ENCODE results near the gene DIPK1C.

DIPK1C gene

DNA sequence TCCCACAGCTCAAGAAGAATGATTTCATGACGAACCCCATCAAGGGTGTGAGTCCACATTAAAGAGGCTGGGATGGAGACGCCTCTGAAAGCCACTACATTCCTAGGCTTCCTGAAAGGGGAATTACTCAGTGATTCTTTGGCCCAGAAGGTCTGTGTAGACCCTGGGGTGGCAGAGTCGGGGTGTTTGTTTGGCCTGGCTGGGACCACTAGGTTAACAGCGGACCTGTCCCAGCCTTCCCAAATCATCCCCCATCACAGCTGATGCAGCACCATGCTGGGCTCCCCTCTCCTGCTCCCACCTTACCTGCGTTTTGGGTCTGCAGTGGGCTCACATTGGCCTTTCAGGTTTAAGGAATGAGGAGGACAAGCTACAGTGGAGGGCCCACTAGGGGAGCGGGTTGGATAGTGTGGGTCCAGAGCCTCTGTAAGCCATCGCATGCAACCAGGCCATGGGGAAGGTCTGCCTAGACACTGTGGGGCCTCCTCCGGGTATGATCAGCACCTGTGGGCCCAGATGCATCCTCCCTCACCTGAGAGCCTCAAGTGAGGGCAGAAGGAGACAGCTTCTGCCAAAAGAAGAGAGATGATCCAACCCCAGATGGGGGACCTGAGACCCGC lies 16.2 kb downstream of the DIPK1C start:
- DNase-seq (ENCODE audit: low read depth in 1 of 2, low spot score in 1 of 2) = no peak
- in situ Hi-C loops (cut with HindIII; ENCODE audit: low pct_unique_long_range_greater_than_20kb, low sequenced_read_pairs) = no loop called here
- TF ChIP-seq JUND (IDR thresholded peaks at IDR 0.05; ENCODE audit: low read depth) = no peak

DNA sequence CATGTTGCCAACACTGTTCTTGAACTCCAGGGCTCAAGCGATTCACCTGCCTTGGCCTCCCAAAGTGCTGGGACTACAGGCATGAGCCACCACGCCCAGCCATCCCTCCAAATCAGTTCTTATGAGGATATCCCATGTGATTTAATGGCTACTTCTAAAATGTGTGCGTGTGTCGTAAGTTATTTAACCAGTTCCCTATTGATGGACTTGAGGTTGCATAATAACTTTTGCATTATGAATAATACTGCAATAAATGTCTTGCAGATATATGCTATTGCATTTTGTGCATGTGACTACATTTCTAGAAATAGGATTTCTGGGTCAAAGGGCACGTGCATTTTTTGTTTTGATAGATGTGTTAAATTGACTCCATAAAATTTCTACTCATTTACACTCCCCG lies 19.0 kb downstream of the DIPK1C start:
- TF ChIP-seq JUND (IDR thresholded peaks at IDR 0.05; ENCODE audit: low read depth) = no peak
- in situ Hi-C loops (cut with HindIII; ENCODE audit: low pct_unique_long_range_greater_than_20kb, low sequenced_read_pairs) = no loop called here
- no peak for DNase-seq (ENCODE audit: low read depth in 1 of 2, low spot score in 1 of 2)

DNA sequence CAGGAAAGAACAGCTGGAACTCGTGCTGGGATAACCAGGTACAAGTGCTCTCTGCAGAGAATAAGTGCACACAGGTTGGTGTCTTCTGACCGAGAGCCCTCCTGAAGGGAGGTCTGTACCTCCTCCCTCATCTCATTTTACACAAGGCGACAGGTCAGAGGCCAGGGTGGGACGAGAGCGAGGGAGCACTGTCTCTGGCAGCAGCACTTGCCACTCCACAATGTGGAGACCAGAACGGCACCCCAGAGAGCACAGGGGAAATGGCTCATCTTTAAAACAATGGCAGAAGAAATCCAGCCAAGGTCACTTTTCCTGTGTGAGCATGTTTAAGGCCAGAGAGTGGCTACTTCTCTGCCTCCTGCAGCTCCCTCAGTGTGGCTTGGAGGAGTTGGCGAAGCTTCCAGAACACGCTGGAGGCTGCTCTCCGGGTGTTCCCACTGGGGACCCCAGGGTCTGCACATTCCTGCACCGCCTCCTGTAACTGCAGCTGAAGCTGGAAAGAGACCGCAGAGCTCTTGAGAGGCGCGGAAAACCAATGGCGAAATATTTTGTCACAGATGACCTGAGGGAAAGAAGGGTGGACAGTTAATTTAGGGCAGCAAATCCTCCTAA lies 20.8 kb downstream of the DIPK1C start:
- DNase-seq (ENCODE audit: low read depth in 1 of 2, low spot score in 1 of 2) = no peak
- in situ Hi-C loops (cut with HindIII; ENCODE audit: low pct_unique_long_range_greater_than_20kb, low sequenced_read_pairs) = no loop called here
- no peak for TF ChIP-seq JUND (IDR thresholded peaks at IDR 0.05; ENCODE audit: low read depth)

DNA sequence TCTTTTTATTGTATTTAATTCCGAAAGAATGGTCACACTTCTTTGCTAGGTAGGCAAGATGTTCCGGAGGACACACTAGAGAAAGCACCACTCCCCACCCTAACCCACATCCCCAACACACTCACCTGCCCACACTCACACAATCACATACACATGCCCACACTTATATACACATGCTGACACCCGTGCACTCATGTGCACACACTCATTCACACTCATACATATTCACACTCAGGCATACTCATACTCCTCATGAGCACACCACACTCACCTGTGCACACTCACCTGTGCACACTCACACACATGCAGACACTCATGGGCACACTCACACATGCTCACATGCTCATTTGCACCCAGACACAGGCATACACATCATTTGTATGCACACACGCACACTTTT lies 21.4 kb downstream of the DIPK1C start:
- in situ Hi-C loops (cut with HindIII; ENCODE audit: low pct_unique_long_range_greater_than_20kb, low sequenced_read_pairs) = no loop called here
- DNase-seq (ENCODE audit: low read depth in 1 of 2, low spot score in 1 of 2) = no peak
- no peak for TF ChIP-seq JUND (IDR thresholded peaks at IDR 0.05; ENCODE audit: low read depth)

DNA sequence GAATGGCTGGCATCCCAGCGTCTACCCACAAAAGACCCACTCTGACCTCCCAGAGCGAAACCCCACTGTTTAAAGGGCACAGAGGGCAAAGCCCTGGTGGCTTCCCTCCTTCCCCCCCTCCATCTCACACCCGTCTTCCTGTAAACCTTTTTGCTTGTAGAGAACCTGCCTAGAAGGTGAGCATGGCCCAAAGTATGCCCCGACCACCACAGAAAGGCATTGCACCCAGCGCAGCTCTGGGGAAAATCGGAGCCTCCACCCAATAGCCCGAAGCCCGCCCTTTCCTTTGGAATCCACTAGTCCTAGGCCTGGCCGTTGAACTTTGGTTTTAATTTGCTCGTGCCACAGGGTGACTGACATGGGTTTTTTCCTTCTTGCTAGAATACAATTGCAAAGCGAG lies 22.6 kb downstream of the DIPK1C start:
- in situ Hi-C loops (cut with HindIII; ENCODE audit: low pct_unique_long_range_greater_than_20kb, low sequenced_read_pairs) = no loop called here
- no peak for TF ChIP-seq JUND (IDR thresholded peaks at IDR 0.05; ENCODE audit: low read depth)
- no peak for DNase-seq (ENCODE audit: low read depth in 1 of 2, low spot score in 1 of 2)

DNA sequence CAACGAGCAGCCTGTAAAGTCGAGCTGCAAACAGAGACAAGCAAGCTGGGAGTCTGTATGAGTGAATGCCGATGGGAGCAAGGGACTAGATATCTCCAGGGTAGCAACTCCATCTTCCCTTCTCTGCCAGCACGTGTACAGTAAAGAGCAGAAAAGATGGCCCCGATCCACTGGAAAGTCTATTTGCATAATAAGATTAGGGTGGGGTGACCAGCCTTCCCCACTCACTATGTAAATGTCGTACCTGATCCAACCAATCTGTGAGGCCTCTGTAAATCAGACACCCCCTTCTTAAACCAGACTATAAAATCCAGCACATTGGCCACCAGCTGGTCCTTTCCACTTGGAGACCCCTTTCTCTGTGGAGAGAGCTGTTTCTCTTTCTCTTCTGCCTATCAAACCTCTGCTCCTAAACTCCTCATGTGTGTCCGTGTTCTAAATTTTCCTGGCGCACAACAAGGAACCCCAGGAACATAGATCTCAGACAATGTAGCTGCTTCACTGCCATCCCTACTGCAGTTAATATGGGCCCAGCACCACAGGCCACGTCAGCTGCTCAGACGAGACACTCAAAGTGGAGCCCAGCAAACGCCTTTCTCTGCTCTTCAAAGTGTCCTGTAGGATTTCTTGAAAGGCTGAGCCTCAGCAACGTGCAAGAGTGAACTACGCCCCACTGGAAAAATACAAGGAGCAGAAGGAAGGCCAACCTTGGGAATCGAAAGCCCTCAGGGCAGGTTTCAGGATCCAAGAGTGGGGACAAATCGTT lies 26.1 kb downstream of the DIPK1C start:
- in situ Hi-C loops (cut with HindIII; ENCODE audit: low pct_unique_long_range_greater_than_20kb, low sequenced_read_pairs) = no loop called here
- DNase-seq (ENCODE audit: low read depth in 1 of 2, low spot score in 1 of 2) = no peak
- no peak for TF ChIP-seq JUND (IDR thresholded peaks at IDR 0.05; ENCODE audit: low read depth)

DNA sequence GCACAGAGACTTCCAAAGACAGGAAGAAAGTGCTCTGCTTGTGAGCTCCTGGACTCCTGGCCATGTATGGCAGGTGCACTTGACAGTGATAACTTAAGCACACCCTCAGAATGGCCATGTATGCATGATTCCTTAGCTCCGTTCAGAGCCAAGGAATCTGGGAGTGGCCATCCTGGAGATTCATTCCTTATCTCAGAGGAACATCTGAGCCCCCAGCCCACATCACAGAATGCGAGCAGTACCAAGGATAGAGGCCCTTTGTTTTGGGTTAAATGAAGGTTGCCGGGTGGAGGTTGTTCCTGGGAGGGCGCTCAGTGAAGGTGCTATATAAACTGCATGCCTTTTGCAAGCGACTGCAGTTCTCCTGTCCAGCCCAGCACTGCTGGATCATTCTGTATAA lies 26.9 kb downstream of the DIPK1C start:
- no peak for TF ChIP-seq JUND (IDR thresholded peaks at IDR 0.05; ENCODE audit: low read depth)
- DNase-seq (ENCODE audit: low read depth in 1 of 2, low spot score in 1 of 2) = no peak
- in situ Hi-C loops (cut with HindIII; ENCODE audit: low pct_unique_long_range_greater_than_20kb, low sequenced_read_pairs) = no loop called here

DNA sequence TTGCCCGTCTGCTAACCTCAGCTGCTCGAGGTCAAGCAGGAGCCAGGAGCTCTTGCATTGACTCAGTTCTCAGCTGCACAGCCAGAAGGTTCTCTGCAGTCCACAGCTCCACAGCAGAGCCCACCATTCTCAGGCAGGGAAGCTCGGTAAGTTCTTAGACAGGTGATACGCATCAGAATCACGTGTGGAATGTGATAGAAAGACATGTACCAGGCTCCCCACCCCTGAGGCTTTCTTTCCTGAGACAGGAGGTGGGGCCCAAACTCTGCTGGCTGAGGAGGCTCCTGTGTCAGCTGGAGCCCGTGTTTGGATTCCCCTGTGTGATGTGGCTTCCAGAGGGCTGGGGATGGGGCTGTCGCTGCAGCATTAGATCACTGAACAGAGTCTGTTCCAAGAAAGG lies 28.0 kb downstream of the DIPK1C start:
- no peak for TF ChIP-seq JUND (IDR thresholded peaks at IDR 0.05; ENCODE audit: low read depth)
- DNase-seq (ENCODE audit: low read depth in 1 of 2, low spot score in 1 of 2) = no peak
- in situ Hi-C loops (cut with HindIII; ENCODE audit: low pct_unique_long_range_greater_than_20kb, low sequenced_read_pairs) = no loop called here

DNA sequence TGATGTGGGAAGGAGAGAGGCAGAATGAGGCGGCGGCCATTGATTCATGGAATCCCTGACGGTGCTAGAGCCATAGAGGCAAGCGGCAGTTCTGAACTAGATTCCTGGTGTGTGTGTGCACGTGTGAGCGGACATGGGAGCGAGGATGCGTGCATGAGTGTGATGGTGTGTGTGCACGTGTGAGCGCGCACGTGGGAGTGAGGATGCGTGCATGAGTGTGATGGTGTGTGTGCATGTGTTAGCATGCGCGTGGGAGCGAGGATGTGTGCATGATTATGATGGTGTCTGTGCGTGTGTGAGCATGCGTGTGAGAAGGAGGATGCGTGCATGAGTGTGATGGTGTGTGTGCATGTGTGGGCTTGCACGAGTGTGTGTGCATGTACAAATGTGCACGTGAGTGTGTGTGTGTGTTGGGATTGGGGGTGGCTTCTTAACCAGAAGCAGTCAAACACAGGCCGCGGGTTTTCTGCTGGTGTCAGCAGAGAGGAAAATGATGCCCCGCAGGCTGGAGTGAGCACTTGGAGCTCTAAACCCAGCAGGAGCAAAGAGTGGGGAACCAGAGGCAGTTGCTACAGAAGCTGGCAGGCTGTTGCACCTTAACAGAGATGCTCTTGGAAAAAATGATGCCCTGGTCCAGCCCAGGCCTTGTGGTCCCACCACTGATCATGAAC lies 29.5 kb downstream of the DIPK1C start:
- no peak for DNase-seq (ENCODE audit: low read depth in 1 of 2, low spot score in 1 of 2)
- in situ Hi-C loops (cut with HindIII; ENCODE audit: low pct_unique_long_range_greater_than_20kb, low sequenced_read_pairs) = no loop called here
- TF ChIP-seq JUND (IDR thresholded peaks at IDR 0.05; ENCODE audit: low read depth) = no peak

DNA sequence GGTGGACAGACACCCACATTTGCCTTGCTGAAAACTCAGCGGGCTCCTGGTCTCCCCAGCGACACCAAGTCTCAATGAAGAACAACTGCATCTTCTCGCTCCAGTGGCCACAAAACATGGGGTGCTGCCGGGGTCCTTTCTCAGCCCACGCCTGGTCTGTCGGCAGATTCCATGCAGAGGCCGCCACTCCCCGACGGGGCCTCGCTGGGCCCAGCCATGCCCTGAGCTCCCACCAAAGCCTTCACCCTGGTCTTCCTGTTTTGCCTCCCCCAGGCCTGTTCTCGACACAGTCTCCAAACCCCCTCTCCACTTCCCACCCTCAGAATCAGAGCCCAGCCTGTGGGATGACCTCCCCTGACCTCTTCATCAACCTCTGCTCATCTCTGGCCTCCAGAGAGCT lies 31.2 kb downstream of the DIPK1C start:
- in situ Hi-C loops (cut with HindIII; ENCODE audit: low pct_unique_long_range_greater_than_20kb, low sequenced_read_pairs) = no loop called here
- no peak for DNase-seq (ENCODE audit: low read depth in 1 of 2, low spot score in 1 of 2)
- TF ChIP-seq JUND (IDR thresholded peaks at IDR 0.05; ENCODE audit: low read depth) = no peak

DNA sequence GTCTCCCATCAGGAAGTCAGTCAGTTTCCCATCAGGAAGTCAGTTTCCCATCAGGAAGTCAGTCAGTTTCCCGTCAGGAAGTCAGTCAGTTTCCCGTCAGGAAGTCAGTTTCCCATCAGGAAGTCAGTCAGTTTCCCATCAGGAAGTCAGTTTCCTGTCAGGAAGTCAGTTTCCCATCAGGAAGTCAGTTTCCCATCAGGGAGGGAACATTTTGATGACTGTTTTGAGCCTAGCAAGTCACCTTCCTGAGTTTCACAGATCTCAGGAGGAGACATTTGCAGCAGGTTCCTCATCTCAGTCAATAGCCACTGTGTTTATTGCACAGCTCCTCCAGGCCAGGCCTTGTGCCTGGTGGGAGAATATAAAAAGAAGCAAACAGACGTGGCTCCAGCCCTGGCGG lies 31.9 kb downstream of the DIPK1C start:
- in situ Hi-C loops (cut with HindIII; ENCODE audit: low pct_unique_long_range_greater_than_20kb, low sequenced_read_pairs) = no loop called here
- no peak for TF ChIP-seq JUND (IDR thresholded peaks at IDR 0.05; ENCODE audit: low read depth)
- no peak for DNase-seq (ENCODE audit: low read depth in 1 of 2, low spot score in 1 of 2)

DNA sequence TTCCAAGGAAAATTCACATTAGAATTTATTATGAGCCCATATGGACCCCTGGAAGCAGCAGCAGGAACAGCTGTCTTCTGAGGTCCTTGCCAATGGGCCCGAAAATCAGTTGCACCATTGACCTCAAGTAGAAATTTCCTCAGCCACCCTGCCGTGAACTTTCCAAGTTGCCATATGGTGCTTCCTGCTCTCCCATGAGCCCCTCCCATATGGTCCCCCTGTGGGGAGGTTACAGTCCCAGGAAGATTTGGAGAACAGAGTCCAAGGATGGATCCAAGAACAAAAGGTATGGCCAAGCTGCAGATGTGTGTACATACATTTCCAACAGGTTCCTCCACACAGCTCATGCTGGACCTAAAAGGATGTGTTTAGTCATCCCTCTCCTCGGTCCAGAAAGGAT lies 34.6 kb downstream of the DIPK1C start:
- in situ Hi-C loops (cut with HindIII; ENCODE audit: low pct_unique_long_range_greater_than_20kb, low sequenced_read_pairs) = no loop called here
- no peak for TF ChIP-seq JUND (IDR thresholded peaks at IDR 0.05; ENCODE audit: low read depth)
- DNase-seq (ENCODE audit: low read depth in 1 of 2, low spot score in 1 of 2) = no peak

DNA sequence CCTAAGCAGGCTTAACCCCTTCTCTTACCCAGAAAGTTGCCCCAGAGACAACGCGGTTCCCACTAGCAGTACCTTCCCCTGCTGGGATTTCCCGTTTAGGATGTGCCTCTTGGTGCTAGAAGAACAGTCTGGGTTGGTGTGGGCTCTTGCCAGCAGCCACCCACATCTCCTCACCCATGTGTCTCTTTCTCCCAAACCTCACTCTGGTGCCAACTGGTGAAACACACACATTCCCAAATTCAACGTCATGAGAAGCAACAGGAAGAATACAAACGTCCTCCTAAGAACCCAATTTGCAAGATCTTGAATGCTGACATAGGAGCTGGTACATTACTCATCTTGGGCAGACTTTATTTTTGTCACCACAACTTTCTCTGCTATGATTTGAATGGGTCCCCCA lies 36.2 kb downstream of the DIPK1C start:
- in situ Hi-C loops (cut with HindIII; ENCODE audit: low pct_unique_long_range_greater_than_20kb, low sequenced_read_pairs) = no loop called here
- DNase-seq (ENCODE audit: low read depth in 1 of 2, low spot score in 1 of 2) = no peak
- no peak for TF ChIP-seq JUND (IDR thresholded peaks at IDR 0.05; ENCODE audit: low read depth)
